ENCODE results near the gene HS3ST3B1. TPM values are rescaled to one million over a fixed set of nuclear protein-coding genes. Genes with fewer than 3 reads are reported as not detected.
A peak's percentile ranks its signal among the peaks of the same experiment; 100 is the strongest.

Gene HS3ST3B1
- total and polyA plus RNA-seq, 2 experiments from 2014 or later: 8.1 to 17.7 TPM

DNA sequence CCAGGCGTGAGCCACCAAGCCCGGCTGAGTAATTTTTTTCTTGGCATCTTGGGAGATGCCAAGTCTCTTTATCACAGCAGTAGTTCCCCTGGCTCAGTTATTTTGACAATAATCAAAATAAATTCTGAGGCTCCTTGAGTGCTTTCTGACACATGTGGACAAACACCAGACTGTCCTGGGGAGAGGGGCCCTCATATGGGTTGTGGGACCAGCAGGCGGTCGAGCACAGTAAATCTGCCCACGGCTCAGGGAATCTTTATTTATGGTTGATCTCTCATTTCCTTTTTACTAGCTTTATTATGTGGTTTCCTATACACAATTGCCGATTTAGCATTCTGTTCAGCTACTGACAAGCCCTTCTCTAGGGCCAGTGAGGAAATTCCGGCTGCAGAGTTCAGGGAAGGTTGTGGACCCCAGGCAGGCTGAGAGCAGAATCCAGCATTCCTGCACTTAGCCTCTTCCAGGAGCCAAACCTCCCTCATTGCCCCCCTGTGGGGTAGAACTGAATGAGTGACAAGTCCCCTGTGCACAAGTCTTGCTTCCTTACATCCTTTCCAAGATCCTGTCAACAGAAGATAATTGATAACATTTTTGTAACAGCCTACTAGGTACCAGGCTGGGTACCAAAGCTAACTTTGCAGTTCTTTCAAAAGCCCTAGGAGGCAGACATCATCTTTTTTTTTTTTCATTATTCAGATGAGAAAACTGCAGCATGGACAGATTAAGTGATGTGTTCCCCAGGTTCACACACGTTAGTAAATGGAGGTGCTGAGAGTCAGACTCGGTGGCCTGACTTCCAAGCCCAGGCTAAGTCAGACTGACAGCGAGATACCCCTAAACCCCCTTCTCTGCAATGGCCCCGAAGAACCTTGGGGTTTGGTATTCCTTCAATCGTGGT is 40.2 kb downstream of the HS3ST3B1 start:
- ATAC-seq: peak; percentile 31; the same call in 1 of the 3 replicates
- H3K36me3 ChIP-seq (ENCODE audit: insufficient read depth): no peaks in the 10 kb centered on the region
- H2AFZ ChIP-seq: no peak overlapping the region
- 0 out of 2 replicates have a peak, but pooled peaks cover 3% of the 10 kb centered on the region for H3F3A ChIP-seq (replicated peaks; ENCODE audit: low read depth)
- H3K27me3 Mint-ChIP-seq (ENCODE audit: insufficient read depth, low read depth, poor library complexity): peaks cover 4% of the 10 kb centered on the region
- H3K27me3 ChIP-seq (ENCODE audit: insufficient read depth): no peaks in the 10 kb centered on the region
- H3K4me2 ChIP-seq: peak overlapping the region; percentile 38; the same call in 1 of the 2 replicates
- H3K27ac ChIP-seq (ENCODE audit: low read depth): no peak overlapping the region
- H3K4me1 Mint-ChIP-seq: peaks cover 30% of the 10 kb centered on the region
- H4K20me1 ChIP-seq (replicated peaks; ENCODE audit: insufficient read depth): no peaks in the 10 kb centered on the region
- H3K9me3 Mint-ChIP-seq: no peaks in the 10 kb centered on the region
- H3K79me2 ChIP-seq (replicated peaks; ENCODE audit: insufficient read depth): peaks cover 46% of the 10 kb centered on the region
- peaks cover 9% of the 10 kb centered on the region for H3K36me3 Mint-ChIP-seq (ENCODE audit: low read depth)
- TF ChIP-seq EZH2 (IDR thresholded peaks at IDR 0.05; ENCODE audit: low read depth, unreplicated experiment) (no peak), ZNF331 (CRISPR knock-in tag; IDR thresholded peaks at IDR 0.05; ENCODE audit: low read depth) (no peak), NANOG (IDR thresholded peaks at IDR 0.05; ENCODE audit: borderline replicate concordance) (no peak), ZNF114 (CRISPR knock-in tag; IDR thresholded peaks at IDR 0.05) (no peak), CREB1 (CRISPR knock-in tag; IDR thresholded peaks at IDR 0.05; ENCODE audit: low read depth) (no peak), POLR2AphosphoS5 (IDR thresholded peaks at IDR 0.05; ENCODE audit: low read depth) (no peak), JUNB (IDR thresholded peaks at IDR 0.05; ENCODE audit: unreplicated experiment) (no peak), STAT1 (IDR thresholded peaks at IDR 0.05; ENCODE audit: unreplicated experiment) (no peak), EZH2phosphoT487 (IDR thresholded peaks at IDR 0.05; ENCODE audit: unreplicated experiment) (no peak)
- TF ChIP-seq, protein P1, sequence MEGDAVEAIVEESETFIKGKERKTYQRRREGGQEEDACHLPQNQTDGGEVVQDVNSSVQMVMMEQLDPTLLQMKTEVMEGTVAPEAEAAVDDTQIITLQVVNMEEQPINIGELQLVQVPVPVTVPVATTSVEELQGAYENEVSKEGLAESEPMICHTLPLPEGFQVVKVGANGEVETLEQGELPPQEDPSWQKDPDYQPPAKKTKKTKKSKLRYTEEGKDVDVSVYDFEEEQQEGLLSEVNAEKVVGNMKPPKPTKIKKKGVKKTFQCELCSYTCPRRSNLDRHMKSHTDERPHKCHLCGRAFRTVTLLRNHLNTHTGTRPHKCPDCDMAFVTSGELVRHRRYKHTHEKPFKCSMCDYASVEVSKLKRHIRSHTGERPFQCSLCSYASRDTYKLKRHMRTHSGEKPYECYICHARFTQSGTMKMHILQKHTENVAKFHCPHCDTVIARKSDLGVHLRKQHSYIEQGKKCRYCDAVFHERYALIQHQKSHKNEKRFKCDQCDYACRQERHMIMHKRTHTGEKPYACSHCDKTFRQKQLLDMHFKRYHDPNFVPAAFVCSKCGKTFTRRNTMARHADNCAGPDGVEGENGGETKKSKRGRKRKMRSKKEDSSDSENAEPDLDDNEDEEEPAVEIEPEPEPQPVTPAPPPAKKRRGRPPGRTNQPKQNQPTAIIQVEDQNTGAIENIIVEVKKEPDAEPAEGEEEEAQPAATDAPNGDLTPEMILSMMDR (conservative IDR thresholded peaks at IDR 0.05; ENCODE audit: low read depth in 2 of 2): no peak
- TF ChIP-seq, protein P2, sequence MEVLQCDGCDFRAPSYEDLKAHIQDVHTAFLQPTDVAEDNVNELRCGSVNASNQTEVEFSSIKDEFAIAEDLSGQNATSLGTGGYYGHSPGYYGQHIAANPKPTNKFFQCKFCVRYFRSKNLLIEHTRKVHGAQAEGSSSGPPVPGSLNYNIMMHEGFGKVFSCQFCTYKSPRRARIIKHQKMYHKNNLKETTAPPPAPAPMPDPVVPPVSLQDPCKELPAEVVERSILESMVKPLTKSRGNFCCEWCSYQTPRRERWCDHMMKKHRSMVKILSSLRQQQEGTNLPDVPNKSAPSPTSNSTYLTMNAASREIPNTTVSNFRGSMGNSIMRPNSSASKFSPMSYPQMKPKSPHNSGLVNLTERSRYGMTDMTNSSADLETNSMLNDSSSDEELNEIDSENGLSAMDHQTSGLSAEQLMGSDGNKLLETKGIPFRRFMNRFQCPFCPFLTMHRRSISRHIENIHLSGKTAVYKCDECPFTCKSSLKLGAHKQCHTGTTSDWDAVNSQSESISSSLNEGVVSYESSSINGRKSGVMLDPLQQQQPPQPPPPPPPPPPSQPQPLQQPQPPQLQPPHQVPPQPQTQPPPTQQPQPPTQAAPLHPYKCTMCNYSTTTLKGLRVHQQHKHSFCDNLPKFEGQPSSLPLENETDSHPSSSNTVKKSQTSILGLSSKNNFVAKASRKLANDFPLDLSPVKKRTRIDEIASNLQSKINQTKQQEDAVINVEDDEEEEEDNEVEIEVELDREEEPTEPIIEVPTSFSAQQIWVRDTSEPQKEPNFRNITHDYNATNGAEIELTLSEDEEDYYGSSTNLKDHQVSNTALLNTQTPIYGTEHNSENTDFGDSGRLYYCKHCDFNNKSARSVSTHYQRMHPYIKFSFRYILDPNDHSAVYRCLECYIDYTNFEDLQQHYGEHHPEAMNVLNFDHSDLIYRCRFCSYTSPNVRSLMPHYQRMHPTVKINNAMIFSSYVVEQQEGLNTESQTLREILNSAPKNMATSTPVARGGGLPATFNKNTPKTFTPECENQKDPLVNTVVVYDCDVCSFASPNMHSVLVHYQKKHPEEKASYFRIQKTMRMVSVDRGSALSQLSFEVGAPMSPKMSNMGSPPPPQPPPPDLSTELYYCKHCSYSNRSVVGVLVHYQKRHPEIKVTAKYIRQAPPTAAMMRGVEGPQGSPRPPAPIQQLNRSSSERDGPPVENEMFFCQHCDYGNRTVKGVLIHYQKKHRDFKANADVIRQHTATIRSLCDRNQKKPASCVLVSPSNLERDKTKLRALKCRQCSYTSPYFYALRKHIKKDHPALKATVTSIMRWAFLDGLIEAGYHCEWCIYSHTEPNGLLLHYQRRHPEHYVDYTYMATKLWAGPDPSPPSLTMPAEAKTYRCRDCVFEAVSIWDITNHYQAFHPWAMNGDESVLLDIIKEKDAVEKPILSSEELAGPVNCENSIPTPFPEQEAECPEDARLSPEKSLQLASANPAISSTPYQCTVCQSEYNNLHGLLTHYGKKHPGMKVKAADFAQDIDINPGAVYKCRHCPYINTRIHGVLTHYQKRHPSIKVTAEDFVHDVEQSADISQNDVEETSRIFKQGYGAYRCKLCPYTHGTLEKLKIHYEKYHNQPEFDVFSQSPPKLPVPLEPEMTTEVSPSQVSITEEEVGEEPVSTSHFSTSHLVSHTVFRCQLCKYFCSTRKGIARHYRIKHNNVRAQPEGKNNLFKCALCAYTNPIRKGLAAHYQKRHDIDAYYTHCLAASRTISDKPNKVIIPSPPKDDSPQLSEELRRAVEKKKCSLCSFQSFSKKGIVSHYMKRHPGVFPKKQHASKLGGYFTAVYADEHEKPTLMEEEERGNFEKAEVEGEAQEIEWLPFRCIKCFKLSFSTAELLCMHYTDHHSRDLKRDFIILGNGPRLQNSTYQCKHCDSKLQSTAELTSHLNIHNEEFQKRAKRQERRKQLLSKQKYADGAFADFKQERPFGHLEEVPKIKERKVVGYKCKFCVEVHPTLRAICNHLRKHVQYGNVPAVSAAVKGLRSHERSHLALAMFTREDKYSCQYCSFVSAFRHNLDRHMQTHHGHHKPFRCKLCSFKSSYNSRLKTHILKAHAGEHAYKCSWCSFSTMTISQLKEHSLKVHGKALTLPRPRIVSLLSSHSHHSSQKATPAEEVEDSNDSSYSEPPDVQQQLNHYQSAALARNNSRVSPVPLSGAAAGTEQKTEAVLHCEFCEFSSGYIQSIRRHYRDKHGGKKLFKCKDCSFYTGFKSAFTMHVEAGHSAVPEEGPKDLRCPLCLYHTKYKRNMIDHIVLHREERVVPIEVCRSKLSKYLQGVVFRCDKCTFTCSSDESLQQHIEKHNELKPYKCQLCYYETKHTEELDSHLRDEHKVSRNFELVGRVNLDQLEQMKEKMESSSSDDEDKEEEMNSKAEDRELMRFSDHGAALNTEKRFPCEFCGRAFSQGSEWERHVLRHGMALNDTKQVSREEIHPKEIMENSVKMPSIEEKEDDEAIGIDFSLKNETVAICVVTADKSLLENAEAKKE (CRISPR knock-in tag; IDR thresholded peaks at IDR 0.05): no peak
- TF ChIP-seq, protein P3, sequence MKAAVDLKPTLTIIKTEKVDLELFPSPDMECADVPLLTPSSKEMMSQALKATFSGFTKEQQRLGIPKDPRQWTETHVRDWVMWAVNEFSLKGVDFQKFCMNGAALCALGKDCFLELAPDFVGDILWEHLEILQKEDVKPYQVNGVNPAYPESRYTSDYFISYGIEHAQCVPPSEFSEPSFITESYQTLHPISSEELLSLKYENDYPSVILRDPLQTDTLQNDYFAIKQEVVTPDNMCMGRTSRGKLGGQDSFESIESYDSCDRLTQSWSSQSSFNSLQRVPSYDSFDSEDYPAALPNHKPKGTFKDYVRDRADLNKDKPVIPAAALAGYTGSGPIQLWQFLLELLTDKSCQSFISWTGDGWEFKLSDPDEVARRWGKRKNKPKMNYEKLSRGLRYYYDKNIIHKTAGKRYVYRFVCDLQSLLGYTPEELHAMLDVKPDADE (IDR thresholded peaks at IDR 0.05): no peak
- TF ChIP-seq, protein P4, sequence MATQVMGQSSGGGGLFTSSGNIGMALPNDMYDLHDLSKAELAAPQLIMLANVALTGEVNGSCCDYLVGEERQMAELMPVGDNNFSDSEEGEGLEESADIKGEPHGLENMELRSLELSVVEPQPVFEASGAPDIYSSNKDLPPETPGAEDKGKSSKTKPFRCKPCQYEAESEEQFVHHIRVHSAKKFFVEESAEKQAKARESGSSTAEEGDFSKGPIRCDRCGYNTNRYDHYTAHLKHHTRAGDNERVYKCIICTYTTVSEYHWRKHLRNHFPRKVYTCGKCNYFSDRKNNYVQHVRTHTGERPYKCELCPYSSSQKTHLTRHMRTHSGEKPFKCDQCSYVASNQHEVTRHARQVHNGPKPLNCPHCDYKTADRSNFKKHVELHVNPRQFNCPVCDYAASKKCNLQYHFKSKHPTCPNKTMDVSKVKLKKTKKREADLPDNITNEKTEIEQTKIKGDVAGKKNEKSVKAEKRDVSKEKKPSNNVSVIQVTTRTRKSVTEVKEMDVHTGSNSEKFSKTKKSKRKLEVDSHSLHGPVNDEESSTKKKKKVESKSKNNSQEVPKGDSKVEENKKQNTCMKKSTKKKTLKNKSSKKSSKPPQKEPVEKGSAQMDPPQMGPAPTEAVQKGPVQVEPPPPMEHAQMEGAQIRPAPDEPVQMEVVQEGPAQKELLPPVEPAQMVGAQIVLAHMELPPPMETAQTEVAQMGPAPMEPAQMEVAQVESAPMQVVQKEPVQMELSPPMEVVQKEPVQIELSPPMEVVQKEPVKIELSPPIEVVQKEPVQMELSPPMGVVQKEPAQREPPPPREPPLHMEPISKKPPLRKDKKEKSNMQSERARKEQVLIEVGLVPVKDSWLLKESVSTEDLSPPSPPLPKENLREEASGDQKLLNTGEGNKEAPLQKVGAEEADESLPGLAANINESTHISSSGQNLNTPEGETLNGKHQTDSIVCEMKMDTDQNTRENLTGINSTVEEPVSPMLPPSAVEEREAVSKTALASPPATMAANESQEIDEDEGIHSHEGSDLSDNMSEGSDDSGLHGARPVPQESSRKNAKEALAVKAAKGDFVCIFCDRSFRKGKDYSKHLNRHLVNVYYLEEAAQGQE (IDR thresholded peaks at IDR 0.05; ENCODE audit: unreplicated experiment): no peak
- no peak overlapping the region for H3K4me3 Mint-ChIP-seq
- H3K4me1 ChIP-seq (ENCODE audit: insufficient read depth): peaks cover 25% of the 10 kb centered on the region
- H3K9me2 ChIP-seq (ENCODE audit: insufficient read depth): no peaks in the 10 kb centered on the region
- H3K27ac Mint-ChIP-seq: no peak overlapping the region
- no peak overlapping the region for H3K4me3 ChIP-seq
- DNase-seq (ENCODE audit: low spot score): no peak
